ENCODE results near the gene PHLDA3.

DNA sequence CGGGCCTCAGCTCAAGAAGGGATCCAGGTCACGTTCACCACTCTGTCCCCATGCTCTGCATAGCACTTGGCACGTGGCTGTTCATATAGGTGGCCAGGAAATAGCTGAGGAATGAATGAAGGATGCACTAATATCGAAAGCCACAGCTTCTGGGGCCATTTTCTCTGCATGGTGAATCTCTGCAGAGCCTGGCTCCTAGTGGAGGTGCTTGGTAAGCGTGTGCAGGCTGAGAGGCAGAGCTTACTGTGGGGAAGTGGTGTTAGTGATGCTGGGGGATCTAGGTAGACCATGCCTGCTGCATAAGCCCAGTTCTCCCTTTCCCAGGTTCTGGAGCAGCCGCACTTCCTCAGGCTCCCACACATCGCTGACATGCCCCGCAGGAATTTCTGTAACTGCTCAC is 29.6 kb upstream of the PHLDA3 start:
- TF ChIP-seq CTCF (conservative IDR thresholded peaks at IDR 0.05 in 1 of 2, IDR thresholded peaks at IDR 0.05 in 1 of 2; ENCODE audit: low read depth in 1 of 2, low read length in 2 of 2) (no peak), EZH2 (IDR thresholded peaks at IDR 0.05; ENCODE audit: low read length, missing control alignments) (no peak)

Data from fibroblast of lung (primary cell).